GM12878 (cell line): ENCODE measurements around the gene NEMF. TPM values are rescaled to one million over a fixed set of nuclear protein-coding genes. Genes with fewer than 3 reads are reported as not detected.

Experiments used
- CHD1 ChIP-seq: IDR thresholded peaks from 2 replicates; pipeline ENCODE4 v1.6.1; 2012; ENCODE audit warnings: low read depth, low read length, improper control_type of control experiment
- EED ChIP-seq: sonication (generic); IDR thresholded peaks from 2 replicates; pipeline ENCODE4 v1.6.1; 2016; ENCODE audit warnings: antibody characterized with exemption, low read depth
- EZH2 ChIP-seq: IDR thresholded peaks from 2 replicates; pipeline ENCODE4 v1.6.1; 2012; ENCODE audit warnings: low read depth, mild to moderate bottlenecking, control low read depth, inconsistent platforms, low read length, borderline replicate concordance; ENCODE audit not compliant: control insufficient read depth
- HDGF ChIP-seq: fragments of 450-650 bp; IDR thresholded peaks from 2 replicates; pipeline ENCODE4 v1.6.1; 2016; ENCODE audit warnings: antibody characterized with exemption
- MEF2A ChIP-seq: IDR thresholded peaks from 2 replicates; pipeline ENCODE4 v1.6.1; 2011; ENCODE audit warnings: low read depth, mild to moderate bottlenecking, low read length, moderate library complexity; ENCODE audit not compliant: insufficient read depth
- MXI1 ChIP-seq: fragments of 150-350 bp; IDR thresholded peaks from 2 replicates; pipeline ENCODE4 v1.6.1; 2011; ENCODE audit warnings: low read depth, mild to moderate bottlenecking, inconsistent platforms, low read length, improper control_type of control experiment
- MYB ChIP-seq: fragments of 150-350 bp; IDR thresholded peaks from 2 replicates; pipeline ENCODE4 v1.6.1; 2014; ENCODE audit warnings: mild to moderate bottlenecking, low read depth, low read length, borderline replicate concordance
- NFIC ChIP-seq: IDR thresholded peaks from 2 replicates; pipeline ENCODE4 v1.6.1; 2012; ENCODE audit warnings: low read depth, mild to moderate bottlenecking, inconsistent platforms, low read length, moderate library complexity
- POLR2AphosphoS2 ChIP-seq: IDR thresholded peaks from 2 replicates; pipeline ENCODE4 v1.6.1; 2011; ENCODE audit warnings: low read depth, mild to moderate bottlenecking, low read length, improper control_type of control experiment, moderate library complexity
- TARDBP ChIP-seq: IDR thresholded peaks from 2 replicates; pipeline ENCODE4 v1.6.1; 2016; ENCODE audit warnings: borderline replicate concordance
- polyA plus RNA-seq, 11 experiments: library from polyadenylated mRNA; depleted of rRNA in 4 of 11; unstranded in 6 of 11; stranded (reverse) in 5 of 11; fragments of >200 nt; fragmentation: Nextera tagmentation in 4 of 11; fragmentation: Illumina TruSeq in 1 of 11; extraction: Ambion mirVana in 4 of 11; extraction: Trizol in 1 of 11; gene quantifications; 1 replicate in 1 of 11; 2 replicates in 10 of 11; pipeline versions ENCODE4 v1.2.1 to v1.2.3, GENCODE V29; 2011 to 2016; ENCODE audit warnings: inconsistent platforms in 2 of 11, missing spikeins in 2 of 11, low read depth in 1 of 11
- total RNA-seq, 4 experiments: library from RNA; depleted of rRNA in 3 of 4; stranded (reverse); fragments of >200 nt in 3 of 4; fragmentation: Illumina TruSeq in 1 of 4; extraction: Trizol in 1 of 4; gene quantifications; 2 replicates each; pipeline versions ENCODE4 v1.2.1 to v1.2.3, GENCODE V29; 2013 to 2021
- TF ChIP-seq, protein P1 (sequence below): fragments of 450-650 bp; IDR thresholded peaks from 2 replicates; pipeline ENCODE4 v1.6.1; 2016; ENCODE audit warnings: mild to moderate bottlenecking, moderate library complexity, borderline replicate concordance
- TF ChIP-seq, protein P2 (sequence below): IDR thresholded peaks from 2 replicates; pipeline ENCODE4 v1.6.1; 2011; ENCODE audit warnings: borderline replicate concordance, low read depth, mild to moderate bottlenecking, moderate library complexity, low read length; ENCODE audit not compliant: insufficient read depth, poor library complexity, severe bottlenecking
- TF ChIP-seq, protein P3 (sequence below): IDR thresholded peaks from 2 replicates; pipeline ENCODE4 v1.6.1; 2011; ENCODE audit warnings: low read depth, low read length, improper control_type of control experiment, borderline replicate concordance
- TF ChIP-seq, protein P4 (sequence below): fragments of 450-650 bp; IDR thresholded peaks from 2 replicates; pipeline ENCODE4 v1.6.1; 2016; ENCODE audit warnings: mild to moderate bottlenecking

The NEMF gene
- total and polyA plus RNA-seq, 10 of the 15 experiments (the other 5 are each of a cell fraction or from before 2014, with no cell fraction given), result 31.5 to 80.1 (median 61.1) TPM

DNA sequence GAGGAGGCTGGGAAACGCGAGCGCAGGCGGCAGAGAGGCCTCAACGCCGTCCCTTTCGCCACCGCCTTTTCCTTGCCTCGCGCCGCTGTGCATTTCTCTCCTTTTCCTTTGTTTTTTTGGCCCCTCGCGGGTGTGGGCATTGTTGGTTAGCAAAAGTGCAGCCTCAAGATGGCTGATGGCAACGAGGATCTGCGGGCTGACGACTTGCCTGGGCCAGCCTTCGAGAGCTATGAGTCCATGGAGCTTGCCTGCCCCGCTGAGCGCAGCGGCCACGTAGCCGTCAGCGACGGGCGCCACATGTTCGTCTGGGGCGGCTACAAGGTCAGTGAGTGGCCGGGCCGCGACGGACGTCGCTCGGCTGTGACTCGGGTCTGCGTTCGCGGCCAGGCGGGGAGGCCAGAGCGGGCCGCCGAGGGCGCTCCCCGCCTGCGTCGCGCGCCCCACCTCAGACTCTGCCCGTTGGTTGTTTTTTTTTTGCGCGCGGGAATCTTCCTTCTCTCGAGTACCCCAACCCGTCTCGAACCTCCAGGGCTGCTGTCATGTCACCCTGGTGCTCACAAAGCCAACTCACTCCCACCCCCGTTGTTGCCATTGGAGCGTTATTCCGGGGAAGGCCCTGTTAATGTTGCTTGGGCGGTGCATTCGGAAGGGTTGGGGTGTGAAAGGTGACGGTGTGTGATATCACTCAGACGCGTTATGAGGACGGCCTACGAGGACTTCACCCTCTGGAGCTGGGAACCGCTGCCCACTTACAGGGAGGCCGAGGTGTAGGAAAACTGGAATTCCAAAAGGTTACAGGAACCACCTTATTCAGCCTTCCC, 84.1 kb downstream of the NEMF start (continued):
- TF ChIP-seq, protein P1, sequence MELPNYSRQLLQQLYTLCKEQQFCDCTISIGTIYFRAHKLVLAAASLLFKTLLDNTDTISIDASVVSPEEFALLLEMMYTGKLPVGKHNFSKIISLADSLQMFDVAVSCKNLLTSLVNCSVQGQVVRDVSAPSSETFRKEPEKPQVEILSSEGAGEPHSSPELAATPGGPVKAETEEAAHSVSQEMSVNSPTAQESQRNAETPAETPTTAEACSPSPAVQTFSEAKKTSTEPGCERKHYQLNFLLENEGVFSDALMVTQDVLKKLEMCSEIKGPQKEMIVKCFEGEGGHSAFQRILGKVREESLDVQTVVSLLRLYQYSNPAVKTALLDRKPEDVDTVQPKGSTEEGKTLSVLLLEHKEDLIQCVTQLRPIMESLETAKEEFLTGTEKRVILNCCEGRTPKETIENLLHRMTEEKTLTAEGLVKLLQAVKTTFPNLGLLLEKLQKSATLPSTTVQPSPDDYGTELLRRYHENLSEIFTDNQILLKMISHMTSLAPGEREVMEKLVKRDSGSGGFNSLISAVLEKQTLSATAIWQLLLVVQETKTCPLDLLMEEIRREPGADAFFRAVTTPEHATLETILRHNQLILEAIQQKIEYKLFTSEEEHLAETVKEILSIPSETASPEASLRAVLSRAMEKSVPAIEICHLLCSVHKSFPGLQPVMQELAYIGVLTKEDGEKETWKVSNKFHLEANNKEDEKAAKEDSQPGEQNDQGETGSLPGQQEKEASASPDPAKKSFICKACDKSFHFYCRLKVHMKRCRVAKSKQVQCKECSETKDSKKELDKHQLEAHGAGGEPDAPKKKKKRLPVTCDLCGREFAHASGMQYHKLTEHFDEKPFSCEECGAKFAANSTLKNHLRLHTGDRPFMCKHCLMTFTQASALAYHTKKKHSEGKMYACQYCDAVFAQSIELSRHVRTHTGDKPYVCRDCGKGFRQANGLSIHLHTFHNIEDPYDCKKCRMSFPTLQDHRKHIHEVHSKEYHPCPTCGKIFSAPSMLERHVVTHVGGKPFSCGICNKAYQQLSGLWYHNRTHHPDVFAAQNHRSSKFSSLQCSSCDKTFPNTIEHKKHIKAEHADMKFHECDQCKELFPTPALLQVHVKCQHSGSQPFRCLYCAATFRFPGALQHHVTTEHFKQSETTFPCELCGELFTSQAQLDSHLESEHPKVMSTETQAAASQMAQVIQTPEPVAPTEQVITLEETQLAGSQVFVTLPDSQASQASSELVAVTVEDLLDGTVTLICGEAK, result no peak
- TF ChIP-seq MYB (no peak), CHD1 (0 out of 2 replicates have a peak, but pooled peaks have one; percentile 79), EZH2 (no peak), HDGF (no peak), POLR2AphosphoS2 (peak; percentile 21; the same call in 1 of the 2 replicates), NFIC (no peak), TARDBP (no peak), EED (peak; percentile 14; the same call in 1 of the 2 replicates), MXI1 (peak; percentile 46; the same call in 1 of the 2 replicates), MEF2A (no peak)
- TF ChIP-seq, protein P2, sequence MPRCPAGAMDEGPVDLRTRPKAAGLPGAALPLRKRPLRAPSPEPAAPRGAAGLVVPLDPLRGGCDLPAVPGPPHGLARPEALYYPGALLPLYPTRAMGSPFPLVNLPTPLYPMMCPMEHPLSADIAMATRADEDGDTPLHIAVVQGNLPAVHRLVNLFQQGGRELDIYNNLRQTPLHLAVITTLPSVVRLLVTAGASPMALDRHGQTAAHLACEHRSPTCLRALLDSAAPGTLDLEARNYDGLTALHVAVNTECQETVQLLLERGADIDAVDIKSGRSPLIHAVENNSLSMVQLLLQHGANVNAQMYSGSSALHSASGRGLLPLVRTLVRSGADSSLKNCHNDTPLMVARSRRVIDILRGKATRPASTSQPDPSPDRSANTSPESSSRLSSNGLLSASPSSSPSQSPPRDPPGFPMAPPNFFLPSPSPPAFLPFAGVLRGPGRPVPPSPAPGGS, result peak; percentile 19
- TF ChIP-seq, protein P3, sequence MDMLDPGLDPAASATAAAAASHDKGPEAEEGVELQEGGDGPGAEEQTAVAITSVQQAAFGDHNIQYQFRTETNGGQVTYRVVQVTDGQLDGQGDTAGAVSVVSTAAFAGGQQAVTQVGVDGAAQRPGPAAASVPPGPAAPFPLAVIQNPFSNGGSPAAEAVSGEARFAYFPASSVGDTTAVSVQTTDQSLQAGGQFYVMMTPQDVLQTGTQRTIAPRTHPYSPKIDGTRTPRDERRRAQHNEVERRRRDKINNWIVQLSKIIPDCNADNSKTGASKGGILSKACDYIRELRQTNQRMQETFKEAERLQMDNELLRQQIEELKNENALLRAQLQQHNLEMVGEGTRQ, result no peak
- TF ChIP-seq, protein P4, sequence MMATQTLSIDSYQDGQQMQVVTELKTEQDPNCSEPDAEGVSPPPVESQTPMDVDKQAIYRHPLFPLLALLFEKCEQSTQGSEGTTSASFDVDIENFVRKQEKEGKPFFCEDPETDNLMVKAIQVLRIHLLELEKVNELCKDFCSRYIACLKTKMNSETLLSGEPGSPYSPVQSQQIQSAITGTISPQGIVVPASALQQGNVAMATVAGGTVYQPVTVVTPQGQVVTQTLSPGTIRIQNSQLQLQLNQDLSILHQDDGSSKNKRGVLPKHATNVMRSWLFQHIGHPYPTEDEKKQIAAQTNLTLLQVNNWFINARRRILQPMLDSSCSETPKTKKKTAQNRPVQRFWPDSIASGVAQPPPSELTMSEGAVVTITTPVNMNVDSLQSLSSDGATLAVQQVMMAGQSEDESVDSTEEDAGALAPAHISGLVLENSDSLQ, result peak; percentile 55
